Astrocyte of the hippocampus (primary cell): Measurements from ENCODE around the gene COPS9.

Source experiments
- DNase-seq: peaks from one replicate; pipeline ENCODE4 v3.0.0; 2011; ENCODE audit warnings: low read depth, low spot score

The COPS9 gene

GRCh38 chr2:240147911-240148587, 11.9 kb upstream of the COPS9 start:
- DNase-seq = no peak

GRCh38 chr2:240147382-240147781, 11.3 kb upstream of the COPS9 start:
- no peak for DNase-seq

- DNase-seq = no peak
Measured at GRCh38 chr2:240146627-240147278, 10.6 kb upstream of the COPS9 start.

GRCh38 chr2:240146141-240146561, 10.0 kb upstream of the COPS9 start:
- peak; percentile 16 for DNase-seq

- no peak for DNase-seq
Measured at GRCh38 chr2:240145461-240145860, 9.4 kb upstream of the COPS9 start.

- DNase-seq = no peak
Measured at GRCh38 chr2:240144649-240145261, 8.7 kb upstream of the COPS9 start.

- peak; percentile 81 for DNase-seq
Measured at GRCh38 chr2:240143801-240144648, 7.9 kb upstream of the COPS9 start.

- no peak for DNase-seq
Measured at GRCh38 chr2:240143276-240143675, 7.2 kb upstream of the COPS9 start.

GRCh38 chr2:240142859-240143258, 6.8 kb upstream of the COPS9 start:
- no peak for DNase-seq

- no peak for DNase-seq
Measured at GRCh38 chr2:240142256-240142775, 6.2 kb upstream of the COPS9 start.

GRCh38 chr2:240141736-240142135, 5.6 kb upstream of the COPS9 start:
- DNase-seq = no peak

- DNase-seq = no peak
Measured at GRCh38 chr2:240140920-240141319, 4.8 kb upstream of the COPS9 start.

- peak; percentile 17 for DNase-seq
Measured at GRCh38 chr2:240140511-240140910, 4.4 kb upstream of the COPS9 start, which contains the start of gene OTOS. Gene OTOS, minus strand, starts transcription at chr2:240140658. Its CDS starts 332 bp downstream, at chr2:240140326.

GRCh38 chr2:240139666-240140393, 3.7 kb upstream of the COPS9 start:
- no peak for DNase-seq

- no peak for DNase-seq
Measured at GRCh38 chr2:240139011-240139441, 2.9 kb upstream of the COPS9 start.

GRCh38 chr2:240138254-240138984, 2.3 kb upstream of the COPS9 start:
- no peak for DNase-seq

GRCh38 chr2:240137596-240138253, 1.6 kb upstream of the COPS9 start:
- no peak for DNase-seq

- DNase-seq = no peak
Measured at GRCh38 chr2:240136671-240137292, 677 bp upstream of the COPS9 start.

- no peak for DNase-seq
Measured at GRCh38 chr2:240135706-240136012, 446 bp downstream of the COPS9 start.
